Upper lobe of left lung (tissue), 4 donors: Measurements from ENCODE around the gene DOK4.

ENCODE experiments used
- EP300 ChIP-seq, 4 donors: sonication (generic); formaldehyde crosslinking; IDR thresholded peaks; one replicate each; pipeline ENCODE4 v1.5.1; 2017; ENCODE audit warnings: antibody characterized with exemption in 4 of 4, control low read depth in 2 of 4
- POLR2A ChIP-seq, 4 donors: fragments of 450-650 bp; IDR thresholded peaks; one replicate each; pipeline ENCODE4 v1.5.1; 2016 to 2017; ENCODE audit warnings: antibody characterized with exemption in 4 of 4, mild to moderate bottlenecking in 2 of 4
- TF ChIP-seq, protein P1 (sequence below), 6 experiments: fragments of 450-650 bp in 4 of 6; fragments of 200-600 bp in 2 of 6; sonication (generic) in 2 of 6; IDR thresholded peaks; one replicate each; pipeline ENCODE4 v1.5.1; 2016 to 2019; ENCODE audit warnings: antibody characterized with exemption in 6 of 6

DNA sequence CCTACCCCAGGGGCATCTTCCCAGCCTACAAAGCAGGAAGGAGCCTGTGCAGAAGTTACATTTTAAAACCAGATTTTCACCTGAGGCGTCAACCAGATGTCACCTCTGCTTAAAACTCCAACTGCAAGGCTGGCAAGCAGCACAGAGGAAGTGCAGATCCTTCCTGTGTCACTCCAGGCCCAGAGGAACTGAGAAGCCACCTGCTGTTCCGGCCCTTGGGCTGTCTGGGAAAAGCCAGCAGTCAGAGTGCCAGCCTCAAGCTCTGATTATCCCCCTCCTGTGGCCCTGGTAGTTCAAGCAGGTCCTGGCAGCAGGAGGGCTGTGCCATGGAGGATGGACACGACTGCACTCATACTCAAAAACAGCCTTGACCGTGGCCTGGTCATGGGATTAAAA is 13.6 kb downstream of the DOK4 start:
- TF ChIP-seq EP300 (IDR thresholded peaks at IDR 0.05) (no peak), POLR2A (IDR thresholded peaks at IDR 0.05) (no peak)
- TF ChIP-seq, protein P1, sequence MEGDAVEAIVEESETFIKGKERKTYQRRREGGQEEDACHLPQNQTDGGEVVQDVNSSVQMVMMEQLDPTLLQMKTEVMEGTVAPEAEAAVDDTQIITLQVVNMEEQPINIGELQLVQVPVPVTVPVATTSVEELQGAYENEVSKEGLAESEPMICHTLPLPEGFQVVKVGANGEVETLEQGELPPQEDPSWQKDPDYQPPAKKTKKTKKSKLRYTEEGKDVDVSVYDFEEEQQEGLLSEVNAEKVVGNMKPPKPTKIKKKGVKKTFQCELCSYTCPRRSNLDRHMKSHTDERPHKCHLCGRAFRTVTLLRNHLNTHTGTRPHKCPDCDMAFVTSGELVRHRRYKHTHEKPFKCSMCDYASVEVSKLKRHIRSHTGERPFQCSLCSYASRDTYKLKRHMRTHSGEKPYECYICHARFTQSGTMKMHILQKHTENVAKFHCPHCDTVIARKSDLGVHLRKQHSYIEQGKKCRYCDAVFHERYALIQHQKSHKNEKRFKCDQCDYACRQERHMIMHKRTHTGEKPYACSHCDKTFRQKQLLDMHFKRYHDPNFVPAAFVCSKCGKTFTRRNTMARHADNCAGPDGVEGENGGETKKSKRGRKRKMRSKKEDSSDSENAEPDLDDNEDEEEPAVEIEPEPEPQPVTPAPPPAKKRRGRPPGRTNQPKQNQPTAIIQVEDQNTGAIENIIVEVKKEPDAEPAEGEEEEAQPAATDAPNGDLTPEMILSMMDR (IDR thresholded peaks at IDR 0.05) = no peak
